Ishikawa (cell line): Measurements from ENCODE around the gene NAT10.

ENCODE experiments used
- CEBPB ChIP-seq: IDR thresholded peaks from 2 replicates; pipeline ENCODE4 v1.6.1; 2012
- CREB1 ChIP-seq: IDR thresholded peaks from 2 replicates; pipeline ENCODE4 v1.6.1; 2012; ENCODE audit warnings: low read depth
- EGR1 ChIP-seq: IDR thresholded peaks from 2 replicates; pipeline ENCODE4 v1.6.1; 2012
- EP300 ChIP-seq: IDR thresholded peaks from 2 replicates; pipeline ENCODE4 v1.6.1; 2012; ENCODE audit warnings: borderline replicate concordance
- FOXM1 ChIP-seq: IDR thresholded peaks from 2 replicates; pipeline ENCODE4 v1.6.1; 2012; ENCODE audit warnings: low read depth, borderline replicate concordance
- NFIC ChIP-seq: IDR thresholded peaks from 2 replicates; pipeline ENCODE4 v1.6.1; 2012
- RAD21 ChIP-seq: IDR thresholded peaks from 2 replicates; pipeline ENCODE4 v1.6.1; 2012; ENCODE audit warnings: low read depth
- TAF1 ChIP-seq: IDR thresholded peaks from 2 replicates; pipeline ENCODE4 v1.6.1; 2012; ENCODE audit warnings: low read depth, mild to moderate bottlenecking
- TCF12 ChIP-seq: IDR thresholded peaks from 2 replicates; pipeline ENCODE4 v1.6.1; 2012; ENCODE audit warnings: low read depth
- TEAD4 ChIP-seq: IDR thresholded peaks from 2 replicates; pipeline ENCODE4 v1.6.1; 2012
- YY1 ChIP-seq: IDR thresholded peaks from 2 replicates; pipeline ENCODE4 v1.6.1; 2012; ENCODE audit warnings: low read depth
- ZBTB7A ChIP-seq: IDR thresholded peaks from 2 replicates; pipeline ENCODE4 v1.6.1; 2012; ENCODE audit warnings: low read depth
- TF ChIP-seq, protein P1 (sequence below): IDR thresholded peaks from 2 replicates; pipeline ENCODE4 v1.6.1; 2012
- TF ChIP-seq, protein P2 (sequence below): IDR thresholded peaks from 2 replicates; pipeline ENCODE4 v1.6.1; 2012; ENCODE audit warnings: low read depth, mild to moderate bottlenecking
- TF ChIP-seq, protein P3 (sequence below): IDR thresholded peaks from 2 replicates; pipeline ENCODE4 v1.6.1; 2012

Gene NAT10

DNA sequence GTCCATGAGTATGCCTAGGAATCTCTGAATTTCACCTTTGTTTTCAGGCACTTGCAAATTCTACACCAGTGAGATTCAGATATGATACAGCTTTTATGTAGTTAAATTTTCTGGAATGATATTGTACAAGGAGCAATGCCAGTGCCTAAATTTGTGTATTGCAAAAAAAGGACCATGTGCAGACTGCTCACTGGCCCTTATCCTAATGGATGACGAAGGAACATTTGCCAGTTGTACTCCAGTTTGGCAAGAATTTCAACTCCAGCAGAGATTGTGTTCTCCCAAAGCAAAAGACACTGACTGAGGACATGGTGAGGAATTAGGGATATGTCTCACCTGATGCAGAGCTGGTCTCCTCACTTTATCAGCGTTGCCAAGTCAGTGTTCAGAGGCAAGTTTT is 8.6 kb downstream of the NAT10 start:
- TF ChIP-seq, protein P1, sequence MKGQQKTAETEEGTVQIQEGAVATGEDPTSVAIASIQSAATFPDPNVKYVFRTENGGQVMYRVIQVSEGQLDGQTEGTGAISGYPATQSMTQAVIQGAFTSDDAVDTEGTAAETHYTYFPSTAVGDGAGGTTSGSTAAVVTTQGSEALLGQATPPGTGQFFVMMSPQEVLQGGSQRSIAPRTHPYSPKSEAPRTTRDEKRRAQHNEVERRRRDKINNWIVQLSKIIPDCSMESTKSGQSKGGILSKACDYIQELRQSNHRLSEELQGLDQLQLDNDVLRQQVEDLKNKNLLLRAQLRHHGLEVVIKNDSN, result no peak
- no peak for TF ChIP-seq NFIC
- no peak for TF ChIP-seq FOXM1
- no peak for TF ChIP-seq TCF12
- TF ChIP-seq, protein P2, sequence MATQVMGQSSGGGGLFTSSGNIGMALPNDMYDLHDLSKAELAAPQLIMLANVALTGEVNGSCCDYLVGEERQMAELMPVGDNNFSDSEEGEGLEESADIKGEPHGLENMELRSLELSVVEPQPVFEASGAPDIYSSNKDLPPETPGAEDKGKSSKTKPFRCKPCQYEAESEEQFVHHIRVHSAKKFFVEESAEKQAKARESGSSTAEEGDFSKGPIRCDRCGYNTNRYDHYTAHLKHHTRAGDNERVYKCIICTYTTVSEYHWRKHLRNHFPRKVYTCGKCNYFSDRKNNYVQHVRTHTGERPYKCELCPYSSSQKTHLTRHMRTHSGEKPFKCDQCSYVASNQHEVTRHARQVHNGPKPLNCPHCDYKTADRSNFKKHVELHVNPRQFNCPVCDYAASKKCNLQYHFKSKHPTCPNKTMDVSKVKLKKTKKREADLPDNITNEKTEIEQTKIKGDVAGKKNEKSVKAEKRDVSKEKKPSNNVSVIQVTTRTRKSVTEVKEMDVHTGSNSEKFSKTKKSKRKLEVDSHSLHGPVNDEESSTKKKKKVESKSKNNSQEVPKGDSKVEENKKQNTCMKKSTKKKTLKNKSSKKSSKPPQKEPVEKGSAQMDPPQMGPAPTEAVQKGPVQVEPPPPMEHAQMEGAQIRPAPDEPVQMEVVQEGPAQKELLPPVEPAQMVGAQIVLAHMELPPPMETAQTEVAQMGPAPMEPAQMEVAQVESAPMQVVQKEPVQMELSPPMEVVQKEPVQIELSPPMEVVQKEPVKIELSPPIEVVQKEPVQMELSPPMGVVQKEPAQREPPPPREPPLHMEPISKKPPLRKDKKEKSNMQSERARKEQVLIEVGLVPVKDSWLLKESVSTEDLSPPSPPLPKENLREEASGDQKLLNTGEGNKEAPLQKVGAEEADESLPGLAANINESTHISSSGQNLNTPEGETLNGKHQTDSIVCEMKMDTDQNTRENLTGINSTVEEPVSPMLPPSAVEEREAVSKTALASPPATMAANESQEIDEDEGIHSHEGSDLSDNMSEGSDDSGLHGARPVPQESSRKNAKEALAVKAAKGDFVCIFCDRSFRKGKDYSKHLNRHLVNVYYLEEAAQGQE, result no peak
- TF ChIP-seq, protein P3, sequence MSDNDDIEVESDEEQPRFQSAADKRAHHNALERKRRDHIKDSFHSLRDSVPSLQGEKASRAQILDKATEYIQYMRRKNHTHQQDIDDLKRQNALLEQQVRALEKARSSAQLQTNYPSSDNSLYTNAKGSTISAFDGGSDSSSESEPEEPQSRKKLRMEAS, result no peak
- no peak for TF ChIP-seq TEAD4
- no peak for TF ChIP-seq ZBTB7A
- TF ChIP-seq TAF1, result no peak
- TF ChIP-seq CEBPB, result no peak
- no peak for TF ChIP-seq CREB1
- no peak for TF ChIP-seq RAD21
- TF ChIP-seq EP300, result no peak
- no peak for TF ChIP-seq EGR1
- TF ChIP-seq YY1, result no peak

DNA sequence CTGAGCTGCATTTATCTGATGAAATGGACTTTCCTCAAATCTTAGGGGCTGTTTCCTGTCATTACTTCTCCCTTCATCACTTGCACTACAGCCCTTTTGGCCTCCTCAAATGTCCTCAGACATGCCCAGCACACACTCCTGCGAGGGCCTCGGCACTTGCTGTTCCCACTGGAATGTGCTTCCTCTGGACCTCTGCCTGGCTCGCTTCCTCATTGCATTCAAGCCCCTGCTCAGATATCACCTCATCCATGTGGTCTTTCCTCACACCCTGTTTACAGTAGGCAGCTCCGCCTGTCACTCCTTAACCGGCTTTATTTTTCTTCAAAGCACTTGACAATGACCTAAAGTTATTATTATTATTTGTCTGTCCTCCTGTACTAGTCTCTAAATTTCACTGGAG is 9.0 kb downstream of the NAT10 start:
- TF ChIP-seq EGR1 (no peak), CREB1 (no peak), YY1 (no peak), ZBTB7A (no peak), TEAD4 (no peak), CEBPB (no peak), NFIC (no peak), FOXM1 (no peak), RAD21 (no peak), TAF1 (no peak), EP300 (no peak), TCF12 (no peak)
- TF ChIP-seq, protein P1, result no peak
- TF ChIP-seq, protein P3, result no peak
- TF ChIP-seq, protein P2, result no peak

DNA sequence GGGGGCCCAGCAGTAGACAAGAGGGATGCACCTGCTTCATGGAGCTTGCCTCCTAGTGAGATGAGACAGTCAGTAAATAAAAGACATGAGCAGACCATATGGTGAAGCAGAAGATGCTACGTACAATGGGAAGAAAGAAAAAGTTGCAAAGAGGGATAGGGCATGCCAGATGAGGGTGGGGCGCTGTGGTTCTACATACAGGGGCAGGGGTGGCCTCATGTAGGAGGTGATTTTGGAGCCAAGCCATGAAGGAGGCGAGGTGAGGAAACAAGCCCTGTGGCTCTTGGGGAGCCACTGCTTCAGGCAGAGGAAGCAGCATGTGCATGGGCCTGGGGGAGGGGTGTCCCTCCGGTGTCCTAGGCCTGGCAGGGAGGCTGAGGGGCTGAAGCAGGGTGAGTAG is 15.2 kb downstream of the NAT10 start:
- TF ChIP-seq, protein P2, result no peak
- TF ChIP-seq TAF1, result no peak
- TF ChIP-seq EGR1, result no peak
- no peak for TF ChIP-seq YY1
- no peak for TF ChIP-seq ZBTB7A
- TF ChIP-seq, protein P3, result no peak
- TF ChIP-seq TEAD4, result no peak
- no peak for TF ChIP-seq TCF12
- no peak for TF ChIP-seq FOXM1
- TF ChIP-seq EP300, result no peak
- no peak for TF ChIP-seq CREB1
- no peak for TF ChIP-seq RAD21
- no peak for TF ChIP-seq CEBPB
- TF ChIP-seq NFIC, result no peak
- TF ChIP-seq, protein P1, result no peak
